GM18505 (cell line): ENCODE results near the gene AGPAT4.
A peak's percentile ranks its signal among the peaks of the same experiment; 100 is the strongest.
"Not testable (repeated sequence)": the region's sequence is repeated elsewhere in the genome, so short reads cannot be mapped to it uniquely, and the experiment has no call there.

Experiments used
- ATAC-seq: cut with Tn5 transposase; IDR thresholded peaks from one replicate; pipeline ENCODE4 v1.9.1; 2021; ENCODE audit not compliant: unreplicated experiment
- POLR2A ChIP-seq: IDR thresholded peaks from 4 replicates; pipeline ENCODE4 v1.6.1; 2011; ENCODE audit warnings: borderline replicate concordance; ENCODE audit not compliant: insufficient read depth, insufficient read length; ENCODE audit errors: extremely low read depth

The AGPAT4 gene, protein sequence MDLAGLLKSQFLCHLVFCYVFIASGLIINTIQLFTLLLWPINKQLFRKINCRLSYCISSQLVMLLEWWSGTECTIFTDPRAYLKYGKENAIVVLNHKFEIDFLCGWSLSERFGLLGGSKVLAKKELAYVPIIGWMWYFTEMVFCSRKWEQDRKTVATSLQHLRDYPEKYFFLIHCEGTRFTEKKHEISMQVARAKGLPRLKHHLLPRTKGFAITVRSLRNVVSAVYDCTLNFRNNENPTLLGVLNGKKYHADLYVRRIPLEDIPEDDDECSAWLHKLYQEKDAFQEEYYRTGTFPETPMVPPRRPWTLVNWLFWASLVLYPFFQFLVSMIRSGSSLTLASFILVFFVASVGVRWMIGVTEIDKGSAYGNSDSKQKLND

DNA sequence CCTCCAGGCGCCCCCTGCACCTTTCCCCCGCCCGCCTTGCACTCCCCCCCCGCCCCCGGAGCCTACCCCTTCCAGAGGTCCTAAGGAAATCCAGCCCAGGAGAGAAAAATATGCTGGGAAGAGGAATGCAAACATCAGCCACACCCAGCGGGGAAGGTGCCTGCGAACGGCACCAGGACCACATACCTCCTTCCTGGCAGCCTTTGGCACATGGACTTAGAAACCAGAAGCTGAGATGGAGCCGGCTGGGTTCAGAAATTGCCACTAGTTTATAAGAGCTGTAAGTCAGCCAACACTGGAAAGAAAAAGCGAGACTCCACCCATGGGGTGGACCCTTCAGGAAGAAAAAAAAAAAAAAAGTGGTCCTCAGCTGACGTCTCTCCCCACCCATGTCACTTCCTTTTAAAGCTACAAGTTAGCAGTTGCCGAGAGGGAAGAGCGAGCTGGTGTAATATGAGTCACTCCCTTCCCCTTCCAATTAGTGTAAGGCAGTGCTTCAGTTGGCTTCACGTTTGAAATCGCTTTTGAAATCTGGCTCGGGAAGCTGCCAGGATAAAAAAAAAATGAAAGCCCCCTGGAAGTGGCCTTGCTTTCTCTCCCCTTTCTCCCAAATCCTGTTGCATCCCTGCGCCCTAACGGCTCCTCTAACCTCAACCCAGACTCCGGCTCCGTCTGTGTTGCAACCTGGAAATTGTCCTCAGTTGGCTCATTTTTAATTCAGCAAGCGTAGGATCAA, at the start of gene AGPAT4:
TSS of gene AGPAT4 (minus strand) at position 310 of the 736 bp plus-strand sequence. CDS start 41,848 bp downstream, outside the sequence.
- peak; percentile 64 for TF ChIP-seq POLR2A
- peak; percentile 97 for ATAC-seq

DNA sequence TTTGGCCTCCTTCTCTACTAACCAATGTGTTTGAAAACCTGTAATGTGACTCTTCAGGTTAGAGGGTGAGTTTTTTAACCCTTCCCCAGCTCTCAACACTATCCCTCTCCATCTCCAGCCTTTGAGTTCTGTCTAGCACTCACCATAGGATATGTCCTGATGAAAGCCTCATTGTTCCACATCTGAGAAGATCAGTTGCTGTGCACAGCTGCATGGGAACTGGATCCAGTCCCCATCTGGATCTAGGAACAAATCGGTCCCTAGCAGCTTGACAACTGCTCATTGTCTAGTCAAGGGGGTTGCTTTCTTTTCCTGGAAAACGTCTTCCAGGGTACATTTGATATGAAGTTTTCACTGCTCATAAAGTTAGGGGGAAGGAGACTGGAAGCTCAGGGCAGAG, 45.4 kb upstream of the AGPAT4 start:
- ATAC-seq: no peak

DNA sequence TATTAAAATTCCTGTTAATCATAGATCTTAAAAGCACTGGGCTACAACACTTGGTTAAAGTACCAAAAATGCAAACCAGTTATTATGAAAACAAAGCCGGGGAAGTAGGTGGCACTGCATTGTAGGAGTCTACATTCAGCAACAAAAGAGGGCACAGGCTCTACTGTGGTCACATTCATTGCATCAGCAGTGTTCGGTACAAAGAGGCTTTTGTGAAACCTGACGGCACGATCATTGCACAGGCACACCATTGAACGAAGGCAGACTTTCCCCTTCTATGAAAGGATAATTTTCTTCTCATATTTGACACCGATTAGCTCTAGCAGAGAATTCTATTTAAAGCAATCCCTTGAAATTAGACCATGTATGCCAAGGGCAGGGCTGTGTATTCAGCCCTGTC, 44.6 kb upstream of the AGPAT4 start:
- no peak for ATAC-seq
- TF ChIP-seq POLR2A: no peak

More for the DNA sequence above, 45.4 kb upstream of the AGPAT4 start:
- TF ChIP-seq POLR2A: no peak

DNA sequence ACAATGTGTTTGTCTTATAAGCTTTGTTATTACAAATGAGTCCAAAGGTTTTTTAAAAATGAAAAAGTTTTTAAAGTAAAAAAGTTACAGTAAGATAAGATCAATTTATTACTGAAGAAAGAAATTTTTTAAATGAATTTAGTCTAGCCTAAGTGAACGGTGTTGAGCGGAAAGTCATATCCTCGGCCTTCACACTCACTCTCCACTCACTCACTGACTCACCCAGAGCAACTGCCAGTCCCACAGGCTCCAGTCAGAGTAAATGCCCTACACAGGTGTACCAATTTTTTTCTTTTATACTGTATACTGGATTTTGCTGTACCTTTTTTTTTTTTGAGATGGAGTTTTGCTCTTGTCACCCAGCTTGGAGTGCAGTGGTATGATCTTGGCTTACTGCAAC, 42.7 kb upstream of the AGPAT4 start:
- TF ChIP-seq POLR2A: no peak
- ATAC-seq: no peak

DNA sequence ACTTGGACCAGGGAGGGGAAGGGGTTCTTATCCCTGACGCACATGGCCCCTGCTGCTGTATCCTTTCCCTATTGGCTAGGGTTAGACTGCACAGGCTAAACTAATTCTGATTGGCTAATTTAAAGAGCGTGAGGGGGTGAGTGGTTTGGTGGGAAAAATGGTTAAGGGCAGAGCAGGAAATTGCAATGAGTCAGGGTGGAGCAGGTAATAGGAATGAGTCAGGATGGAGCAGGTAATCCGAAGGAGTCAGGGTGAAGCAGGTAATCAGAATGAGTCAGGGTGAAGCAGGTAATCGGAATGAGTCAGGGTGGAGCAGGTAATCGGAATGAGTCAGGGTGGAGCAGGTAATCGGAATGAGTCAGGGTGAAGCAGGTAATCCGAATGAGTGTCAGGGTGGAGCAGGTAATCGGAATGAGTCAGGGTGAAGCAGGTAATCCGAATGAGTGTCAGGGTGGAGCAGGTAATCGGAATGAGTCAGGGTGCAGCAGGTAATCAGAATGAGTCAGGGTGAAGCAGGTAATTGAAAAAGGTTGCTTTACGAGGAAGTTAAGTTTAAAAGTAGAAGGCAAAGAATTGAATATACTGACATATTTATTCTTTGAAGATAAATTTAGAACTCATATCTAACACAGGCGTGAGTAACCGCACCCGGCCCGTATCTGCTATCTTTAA, 41.5 kb upstream of the AGPAT4 start:
- ATAC-seq: not testable (repeated sequence)

DNA sequence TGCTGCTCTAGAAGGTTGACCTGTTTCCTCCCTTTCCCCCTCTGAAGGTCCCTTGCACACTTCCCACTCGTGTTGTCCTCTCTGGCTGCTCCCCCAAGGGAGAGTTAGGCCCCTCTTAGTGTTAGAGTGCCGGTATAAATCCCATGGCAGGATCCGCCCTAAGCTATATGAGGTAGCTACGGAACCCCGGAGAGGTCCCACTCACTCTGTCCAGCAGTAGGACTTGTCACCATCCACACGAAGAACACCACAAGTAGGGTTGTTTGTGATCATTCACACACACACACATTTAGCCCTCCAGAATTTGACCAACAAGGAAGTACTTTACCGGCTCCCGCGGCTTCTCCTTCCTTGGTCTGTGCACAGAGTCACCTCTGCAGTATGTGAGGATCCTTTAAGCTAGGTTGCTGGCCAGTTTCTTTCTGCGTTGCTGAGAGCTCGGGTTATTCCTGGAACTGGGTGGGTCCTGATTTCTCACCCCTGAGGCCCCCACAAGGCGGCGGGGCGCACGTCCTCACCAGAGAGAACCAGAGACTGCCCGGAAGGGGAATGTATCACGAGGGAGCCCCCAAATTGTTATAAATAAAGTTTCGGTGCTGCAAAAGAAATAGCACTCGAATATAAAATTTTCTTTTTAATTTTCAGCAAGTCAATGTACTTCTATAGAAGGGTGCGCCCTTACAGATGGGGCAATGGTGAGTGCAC, 40.8 kb upstream of the AGPAT4 start:
- not testable (repeated sequence) for ATAC-seq

DNA sequence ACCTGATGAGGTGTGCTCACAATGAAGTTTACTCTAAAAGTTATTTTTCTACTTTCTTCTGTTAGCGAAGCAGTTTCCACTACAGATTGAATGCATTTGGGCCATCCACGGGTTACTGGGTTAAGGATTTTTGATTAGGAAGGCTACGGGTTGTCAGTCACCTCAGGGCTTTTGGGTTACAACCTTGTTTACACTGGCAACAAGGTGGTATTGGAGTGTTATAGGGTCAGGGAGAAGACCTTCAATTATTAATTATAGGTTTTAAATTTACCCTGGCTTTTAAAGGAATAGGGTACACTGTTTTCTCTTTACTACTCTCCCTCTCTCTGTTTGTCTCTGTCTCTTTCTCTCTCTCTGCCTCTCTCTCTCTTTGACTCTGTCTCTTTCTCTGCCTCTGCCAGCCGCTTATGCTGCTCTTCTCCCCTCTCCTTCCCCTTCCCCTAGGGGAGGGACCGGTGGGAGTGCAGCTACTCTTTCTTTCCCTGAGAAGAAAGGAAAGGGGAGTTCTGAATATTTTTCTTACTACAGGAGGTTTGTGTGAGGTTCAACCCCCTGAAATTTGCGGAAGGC, 40.2 kb upstream of the AGPAT4 start:
- no peak for TF ChIP-seq POLR2A
- ATAC-seq: no peak

DNA sequence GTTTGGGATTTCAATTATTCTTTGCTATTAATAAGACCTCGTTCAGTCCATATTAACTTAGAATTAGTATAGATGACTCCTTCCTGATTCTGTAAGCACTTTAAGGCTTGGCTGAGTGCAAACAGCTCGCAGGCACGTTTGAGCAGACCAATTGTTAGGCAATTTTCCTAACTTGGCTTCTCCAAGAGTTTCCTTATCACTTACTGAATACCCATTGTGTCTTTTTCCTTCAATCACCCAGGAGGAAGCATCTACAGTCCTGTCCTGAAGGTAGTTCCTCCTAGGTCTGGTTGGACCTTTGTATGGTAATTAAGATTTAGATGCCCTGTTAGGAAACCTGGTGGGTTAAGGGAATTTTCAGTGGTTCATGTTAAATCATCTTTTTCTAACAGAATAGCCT, 39.6 kb upstream of the AGPAT4 start:
- ATAC-seq: not testable (repeated sequence)

DNA sequence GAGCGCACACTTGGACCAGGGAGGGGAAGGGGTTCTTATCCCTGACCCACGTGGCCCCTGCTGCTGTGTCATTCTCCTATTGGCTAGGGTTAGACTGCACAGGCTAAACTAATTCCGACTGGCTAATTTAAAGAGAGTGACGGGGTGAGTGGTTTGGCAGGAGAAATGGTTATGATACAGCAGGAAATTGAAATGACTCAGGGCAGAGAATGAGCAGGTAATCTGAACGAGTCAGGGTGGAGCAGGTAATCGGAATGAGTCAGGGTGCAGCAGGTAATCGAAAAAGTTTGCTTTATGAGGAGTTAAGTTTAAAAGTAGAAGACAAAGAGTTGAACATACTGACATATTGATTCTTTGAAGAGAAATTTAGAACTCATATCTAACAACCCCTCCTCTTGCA, 35.9 kb upstream of the AGPAT4 start:
- not testable (repeated sequence) for ATAC-seq

DNA sequence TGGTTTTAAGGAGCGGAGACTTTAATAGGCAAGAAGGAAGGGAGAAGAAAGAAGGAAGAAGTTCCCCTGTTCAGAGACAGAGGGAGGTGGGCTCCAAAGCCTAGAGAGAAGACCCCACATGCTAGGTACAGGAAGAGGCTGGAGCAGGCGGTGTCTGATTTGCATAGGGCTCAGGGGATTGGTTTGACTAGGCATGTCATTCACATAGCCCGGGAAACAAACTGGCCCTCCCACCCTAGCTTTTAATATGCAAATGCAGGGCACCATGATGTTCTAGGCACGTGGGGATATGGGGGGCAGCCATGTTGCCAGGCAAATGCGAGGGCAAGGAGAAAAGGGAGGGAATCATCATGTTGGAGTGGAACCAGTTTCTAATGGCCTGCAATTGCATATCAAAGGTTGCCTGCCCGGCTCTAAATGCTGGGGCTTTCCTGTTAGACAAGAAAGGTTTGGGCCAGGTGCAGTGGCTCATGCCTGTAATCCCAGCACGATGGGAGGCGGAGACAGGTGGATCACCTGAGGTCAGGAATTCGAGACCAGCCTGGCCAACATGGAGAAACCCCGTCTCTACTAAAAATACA, 34.3 kb upstream of the AGPAT4 start:
- no peak for ATAC-seq

DNA sequence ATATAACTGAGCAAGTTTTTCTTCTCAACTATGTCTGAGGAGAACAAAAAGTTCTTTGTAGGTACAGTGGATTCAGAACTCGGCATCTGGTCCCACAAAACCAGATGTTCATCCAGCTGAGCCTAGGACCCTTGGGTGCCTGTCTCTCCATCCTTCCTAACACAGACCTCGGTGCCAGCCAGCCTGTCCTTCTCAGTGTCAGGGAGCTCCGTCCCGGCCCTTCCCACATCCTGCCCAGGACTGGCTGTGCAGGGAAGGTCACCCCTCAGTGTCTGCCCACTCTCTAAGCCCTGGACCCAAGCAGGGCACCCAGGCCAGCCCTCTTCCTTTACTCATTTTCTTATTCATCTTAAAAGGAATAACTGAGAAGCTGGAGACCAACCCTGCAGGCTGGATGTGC, 32.0 kb upstream of the AGPAT4 start:
- no peak for ATAC-seq
- no peak for TF ChIP-seq POLR2A

More for the DNA sequence above, 34.3 kb upstream of the AGPAT4 start:
- no peak for TF ChIP-seq POLR2A

DNA sequence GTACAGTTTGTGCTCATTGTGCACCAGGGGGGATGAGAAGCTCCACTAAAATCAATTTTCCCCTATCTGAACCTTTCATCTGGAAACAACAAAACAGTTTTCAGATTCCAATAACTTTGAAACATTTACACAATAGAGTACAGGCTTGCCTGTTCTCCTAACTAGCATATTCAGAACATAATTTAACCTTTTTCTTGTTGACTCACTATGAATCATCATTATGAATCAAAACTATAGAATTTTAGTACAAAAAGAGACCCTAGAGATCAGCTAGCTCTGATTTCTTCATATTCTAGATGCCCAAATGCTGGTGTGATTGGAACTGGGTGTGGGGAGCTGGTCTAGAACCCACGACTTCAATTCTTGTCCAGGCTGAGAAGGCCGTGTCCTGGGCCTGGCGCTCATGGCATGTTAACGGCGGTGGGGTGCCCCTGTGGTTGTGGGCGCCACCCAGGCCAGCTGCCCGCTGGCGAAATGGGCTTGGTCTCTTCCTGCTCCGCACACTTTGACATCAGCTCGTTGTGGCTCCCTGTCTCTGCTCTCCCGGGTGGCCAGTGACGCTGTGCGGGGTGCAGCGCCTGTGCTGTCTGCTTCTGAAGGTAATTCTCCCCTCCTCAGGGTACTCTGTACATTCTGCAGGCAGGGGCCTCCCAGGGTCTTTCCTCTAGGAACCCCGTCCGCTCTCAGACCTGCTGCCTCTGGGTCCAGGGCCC, 29.9 kb upstream of the AGPAT4 start:
- no peak for TF ChIP-seq POLR2A
- ATAC-seq: no peak
